Choroid plexus epithelial cell (primary cell): ENCODE data around the gene ALK.

Experiments used
- DNase-seq: peaks from one replicate; pipeline ENCODE4 v3.0.0-alpha.2; 2010; ENCODE audit warnings: low read depth
- H3K4me3 ChIP-seq: 2 replicates; pipeline ENCODE4 v1.5.1; 2011; ENCODE audit warnings: low read depth, mild to moderate bottlenecking, control low read depth, low read length, moderate library complexity
- TF ChIP-seq, protein P1 (sequence below): conservative IDR thresholded peaks from 2 replicates; pipeline ENCODE4 v1.5.1; 2011; ENCODE audit warnings: low read depth, mild to moderate bottlenecking, control low read depth, inconsistent platforms, low read length, moderate library complexity

ALK gene

DNA sequence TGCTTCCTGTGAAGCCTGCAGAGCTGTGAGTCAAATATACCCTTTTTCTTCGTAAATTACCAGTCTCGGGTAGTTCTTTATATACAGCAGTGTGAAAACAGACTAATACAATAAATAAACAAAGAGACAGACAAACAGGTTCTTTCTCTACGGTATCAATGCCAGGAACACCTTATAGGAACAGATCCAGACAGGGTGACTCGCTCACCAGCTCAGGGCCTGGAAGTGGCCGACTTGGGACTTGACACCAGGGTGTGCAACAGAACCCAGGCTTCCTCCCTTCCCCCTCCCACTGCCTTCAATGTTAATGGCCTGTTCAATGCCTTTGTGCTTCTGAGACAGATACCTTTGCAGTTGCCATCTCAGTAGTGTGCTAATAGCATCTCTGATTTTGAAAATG is 309.5 kb downstream of the ALK start:
- H3K4me3 ChIP-seq = no peak overlapping the region
- DNase-seq = no peak
- TF ChIP-seq, protein P1, sequence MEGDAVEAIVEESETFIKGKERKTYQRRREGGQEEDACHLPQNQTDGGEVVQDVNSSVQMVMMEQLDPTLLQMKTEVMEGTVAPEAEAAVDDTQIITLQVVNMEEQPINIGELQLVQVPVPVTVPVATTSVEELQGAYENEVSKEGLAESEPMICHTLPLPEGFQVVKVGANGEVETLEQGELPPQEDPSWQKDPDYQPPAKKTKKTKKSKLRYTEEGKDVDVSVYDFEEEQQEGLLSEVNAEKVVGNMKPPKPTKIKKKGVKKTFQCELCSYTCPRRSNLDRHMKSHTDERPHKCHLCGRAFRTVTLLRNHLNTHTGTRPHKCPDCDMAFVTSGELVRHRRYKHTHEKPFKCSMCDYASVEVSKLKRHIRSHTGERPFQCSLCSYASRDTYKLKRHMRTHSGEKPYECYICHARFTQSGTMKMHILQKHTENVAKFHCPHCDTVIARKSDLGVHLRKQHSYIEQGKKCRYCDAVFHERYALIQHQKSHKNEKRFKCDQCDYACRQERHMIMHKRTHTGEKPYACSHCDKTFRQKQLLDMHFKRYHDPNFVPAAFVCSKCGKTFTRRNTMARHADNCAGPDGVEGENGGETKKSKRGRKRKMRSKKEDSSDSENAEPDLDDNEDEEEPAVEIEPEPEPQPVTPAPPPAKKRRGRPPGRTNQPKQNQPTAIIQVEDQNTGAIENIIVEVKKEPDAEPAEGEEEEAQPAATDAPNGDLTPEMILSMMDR = no peak

DNA sequence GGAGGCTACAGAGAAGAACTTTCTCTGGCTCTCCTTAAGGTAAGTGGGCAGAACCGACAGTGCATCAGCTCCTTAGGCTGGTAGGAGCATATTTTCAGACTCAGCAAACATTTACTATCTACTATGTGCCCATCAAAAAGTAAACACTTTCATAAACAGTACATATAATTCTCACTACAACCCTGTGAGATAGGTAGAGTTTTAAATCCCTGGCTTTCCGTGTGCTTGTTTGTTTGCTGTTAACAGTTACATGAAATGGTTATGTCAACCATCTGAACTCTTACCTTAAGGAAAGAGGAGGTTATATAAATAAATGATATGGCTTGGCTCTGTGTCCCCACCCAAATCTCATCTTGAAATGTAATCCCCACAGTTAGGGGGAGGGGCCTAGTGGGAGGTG is 310.1 kb downstream of the ALK start:
- no peak for DNase-seq
- TF ChIP-seq, protein P1 = no peak
- no peak overlapping the region for H3K4me3 ChIP-seq

DNA sequence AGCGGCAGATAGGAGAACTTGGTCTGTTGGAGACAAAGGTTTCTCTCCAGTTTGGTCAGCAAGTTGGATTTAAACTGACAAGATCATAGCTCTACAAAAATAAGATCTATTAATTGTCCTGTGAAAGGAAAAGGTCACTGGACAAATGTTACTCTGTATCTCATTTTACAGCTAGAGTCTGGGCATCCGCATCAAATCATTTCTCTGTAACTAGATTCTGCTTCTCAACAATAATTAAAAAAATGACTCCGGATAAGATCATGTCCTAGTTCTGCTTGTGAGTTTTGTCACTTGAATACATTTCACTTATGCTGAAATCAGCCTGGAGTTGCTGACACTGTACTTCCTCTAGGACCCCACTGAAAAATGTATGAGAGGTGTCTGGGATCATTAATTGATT is 310.8 kb downstream of the ALK start:
- no peak for DNase-seq
- no peak overlapping the region for H3K4me3 ChIP-seq
- TF ChIP-seq, protein P1 = no peak

DNA sequence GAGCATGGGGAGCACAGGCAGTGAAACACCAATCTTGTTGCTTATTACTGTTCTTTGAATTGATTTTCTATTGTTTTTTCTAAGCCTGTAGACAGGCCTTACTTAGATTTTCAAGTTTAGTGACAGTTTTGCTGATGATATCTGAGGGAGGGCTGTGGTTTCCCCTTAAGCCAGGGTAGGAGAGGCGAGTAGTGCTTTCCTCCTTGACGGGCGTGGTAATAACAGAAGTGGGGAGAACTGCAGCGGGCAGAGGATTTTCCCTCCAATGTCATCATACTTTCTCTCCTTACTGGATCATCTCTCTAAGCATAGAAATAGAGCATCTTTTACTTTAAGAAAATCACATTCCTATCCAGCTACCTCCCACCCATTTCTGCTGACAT is 314.4 kb downstream of the ALK start:
- no peak overlapping the region for H3K4me3 ChIP-seq
- TF ChIP-seq, protein P1 = no peak
- no peak for DNase-seq

DNA sequence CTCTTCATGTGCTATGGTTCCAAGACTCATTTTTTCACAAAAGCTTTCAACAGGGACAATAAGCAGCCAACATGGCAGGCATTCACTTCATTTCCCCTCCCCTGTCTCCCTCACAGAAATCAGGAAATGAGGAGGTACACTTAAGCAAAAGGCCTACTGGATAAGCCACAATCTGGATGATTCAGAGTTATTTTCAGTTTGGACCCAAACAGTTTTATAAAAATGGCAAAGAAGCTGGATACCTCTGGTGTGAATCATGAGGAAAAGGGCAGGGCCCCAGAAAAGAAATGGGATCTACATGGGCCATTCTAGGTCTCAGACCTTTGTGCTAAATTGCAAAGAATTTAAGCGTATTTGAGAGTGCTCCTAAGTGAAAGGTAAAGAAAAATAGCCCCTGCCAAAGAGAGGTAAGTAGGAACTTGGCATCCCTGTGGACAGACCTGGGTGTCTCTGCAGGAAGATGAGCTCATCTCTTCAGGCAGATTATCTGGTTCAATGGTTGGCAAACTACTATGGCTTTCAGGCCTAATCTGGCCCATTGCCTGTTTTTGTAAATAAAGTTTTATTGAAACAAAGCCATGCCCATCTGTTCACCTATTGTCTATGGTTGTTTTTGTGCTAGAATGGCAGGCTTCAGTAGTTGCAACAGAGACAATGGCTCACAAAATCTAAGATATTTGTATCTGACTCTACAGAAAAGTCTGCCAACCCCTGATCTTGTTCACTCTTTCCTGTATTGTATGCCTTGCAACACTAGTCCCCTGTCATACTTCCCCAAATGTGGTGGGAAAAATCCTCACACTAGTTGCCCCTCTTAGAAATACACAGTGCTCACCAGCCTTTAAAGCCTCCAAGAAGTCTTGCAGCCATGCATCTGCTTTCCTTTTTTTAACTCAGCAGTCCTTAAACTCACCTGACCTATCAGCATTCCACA is 315.0 kb downstream of the ALK start:
- DNase-seq = peak; percentile 87
- TF ChIP-seq, protein P1 = no peak
- no peak overlapping the region for H3K4me3 ChIP-seq

DNA sequence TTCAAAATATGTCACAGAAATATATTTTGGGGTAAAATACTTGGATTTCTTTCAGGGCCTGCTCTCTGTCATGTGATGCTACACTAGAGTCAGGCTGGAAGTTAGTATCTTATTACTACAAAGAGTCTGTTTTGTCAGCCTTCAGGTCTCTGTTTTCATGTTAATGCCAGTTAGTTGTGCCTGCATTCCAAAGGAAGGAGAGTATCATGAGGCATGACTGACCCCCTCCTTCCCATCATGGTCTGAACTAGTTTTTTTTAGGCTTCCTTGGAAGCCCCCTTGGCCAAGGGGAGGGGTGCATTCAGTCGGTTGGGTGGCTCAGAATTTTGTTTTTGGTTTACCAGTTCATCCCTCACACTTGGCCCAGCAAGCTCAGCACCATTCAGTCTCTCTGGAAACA is 318.0 kb downstream of the ALK start:
- DNase-seq = no peak
- TF ChIP-seq, protein P1 = no peak
- no peak overlapping the region for H3K4me3 ChIP-seq

DNA sequence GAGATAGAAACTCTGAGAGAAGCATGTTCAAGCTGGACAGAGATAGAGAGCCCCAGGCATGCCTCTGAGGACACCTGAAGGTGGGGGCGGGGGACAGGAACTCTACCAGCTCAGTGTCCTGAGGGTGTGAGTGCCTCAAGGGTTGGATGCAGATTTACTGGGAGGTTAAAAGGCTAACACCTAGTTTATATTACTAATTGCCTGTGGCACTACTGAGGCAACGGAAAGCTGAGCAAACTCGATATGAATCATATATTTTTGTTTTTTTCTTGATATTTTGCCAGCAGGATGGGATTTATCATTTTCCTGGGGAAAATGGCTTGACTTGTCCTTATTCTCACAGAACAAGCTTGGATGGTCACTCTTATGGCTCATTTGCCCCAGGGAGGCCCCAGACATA is 319.5 kb downstream of the ALK start:
- DNase-seq = no peak
- no peak overlapping the region for H3K4me3 ChIP-seq
- TF ChIP-seq, protein P1 = no peak
